ENCODE results near the gene SOX5.

GRCh38 chr12:23504043-23504442 is 445.4 kb downstream of the SOX5 start:
- TF ChIP-seq PKNOX1 (IDR thresholded peaks at IDR 0.05): no peak
- TF ChIP-seq FOXM1 (IDR thresholded peaks at IDR 0.05; ENCODE audit: borderline replicate concordance): no peak
- no peak for TF ChIP-seq SP1 (IDR thresholded peaks at IDR 0.05)
- no peak for TF ChIP-seq TARDBP (IDR thresholded peaks at IDR 0.05)
- TF ChIP-seq BHLHE40 (IDR thresholded peaks at IDR 0.05; ENCODE audit: borderline replicate concordance): no peak
- TF ChIP-seq ZNF384 (IDR thresholded peaks at IDR 0.05): no peak
- TF ChIP-seq ELF4 (IDR thresholded peaks at IDR 0.05): no peak
- TF ChIP-seq HDGF (IDR thresholded peaks at IDR 0.05; ENCODE audit: borderline replicate concordance): no peak
- TF ChIP-seq SUZ12 (IDR thresholded peaks at IDR 0.05): no peak
- no peak for TF ChIP-seq L3MBTL2 (conservative IDR thresholded peaks at IDR 0.05)
